Stimulated activated CD4-positive, alpha-beta T cell treated with anti-CD3 and anti-CD28 coated beads, Interleukin-4, amount 100 ng/mL, for 4 hours (primary cell): ENCODE measurements around the gene SPACA6.
"Not testable (repeated sequence)": the region's sequence is repeated elsewhere in the genome, so short reads cannot be mapped to it uniquely, and the experiment has no call there.

Experiments used
- DNase-seq, 2 experiments: peaks; one replicate each; pipeline ENCODE4 v3.0.0-alpha.2; 2020

The SPACA6 gene

GRCh38 chr19:51706885-51707284 is 13.8 kb downstream of the SPACA6 start:
- no peak for DNase-seq

GRCh38 chr19:51708811-51709210 is 15.7 kb downstream of the SPACA6 start:
- DNase-seq, result no peak

GRCh38 chr19:51709575-51709974 is 16.4 kb downstream of the SPACA6 start:
- no peak for DNase-seq

- no peak for DNase-seq
Measured at GRCh38 chr19:51710163-51710562, 17.0 kb downstream of the SPACA6 start.

- DNase-seq, result no peak
Measured at GRCh38 chr19:51711702-51712101, 18.6 kb downstream of the SPACA6 start.

- no peak for DNase-seq
Measured at GRCh38 chr19:51712461-51713081, 19.4 kb downstream of the SPACA6 start.

GRCh38 chr19:51713319-51714285 is 20.5 kb downstream of the SPACA6 start:
- DNase-seq, result no peak

- DNase-seq, result no peak
Measured at GRCh38 chr19:51714848-51715247, 21.7 kb downstream of the SPACA6 start.

- no peak for DNase-seq
Measured at GRCh38 chr19:51715850-51716249, 22.7 kb downstream of the SPACA6 start.

GRCh38 chr19:51716925-51717324 is 23.8 kb downstream of the SPACA6 start:
- no peak for DNase-seq

GRCh38 chr19:51719251-51719988 is 26.3 kb downstream of the SPACA6 start:
- no peak for DNase-seq

- no peak for DNase-seq
Measured at GRCh38 chr19:51721905-51722304, 28.8 kb downstream of the SPACA6 start.

GRCh38 chr19:51722492-51722891 is 29.4 kb downstream of the SPACA6 start:
- DNase-seq, result no peak

- no peak for DNase-seq
Measured at GRCh38 chr19:51724543-51724942, 31.4 kb downstream of the SPACA6 start.

GRCh38 chr19:51726049-51726448 is 32.9 kb downstream of the SPACA6 start:
- DNase-seq, result no peak

- no peak for DNase-seq
Measured at GRCh38 chr19:51727349-51727880, 34.3 kb downstream of the SPACA6 start.

GRCh38 chr19:51729781-51730180 is 36.7 kb downstream of the SPACA6 start:
- DNase-seq, result no peak

- DNase-seq, result no peak
Measured at GRCh38 chr19:51733742-51734522, 40.8 kb downstream of the SPACA6 start.

GRCh38 chr19:51735759-51736449 is 42.8 kb downstream of the SPACA6 start:
- no peak for DNase-seq

- DNase-seq, result no peak
Measured at GRCh38 chr19:51737389-51737788, 44.3 kb downstream of the SPACA6 start.

GRCh38 chr19:51737924-51738323 is 44.8 kb downstream of the SPACA6 start:
- no peak for DNase-seq

- DNase-seq, result not testable (repeated sequence)
Measured at GRCh38 chr19:51738523-51738922, 45.4 kb downstream of the SPACA6 start.
